HG03066 (cell line): ENCODE data around the gene CARMIL1.

Experiments used
- ATAC-seq: cut with Tn5 transposase; IDR thresholded peaks from one replicate; pipeline ENCODE4 v1.9.1; 2021; ENCODE audit warnings: low read depth; ENCODE audit not compliant: unreplicated experiment

CARMIL1 gene

DNA sequence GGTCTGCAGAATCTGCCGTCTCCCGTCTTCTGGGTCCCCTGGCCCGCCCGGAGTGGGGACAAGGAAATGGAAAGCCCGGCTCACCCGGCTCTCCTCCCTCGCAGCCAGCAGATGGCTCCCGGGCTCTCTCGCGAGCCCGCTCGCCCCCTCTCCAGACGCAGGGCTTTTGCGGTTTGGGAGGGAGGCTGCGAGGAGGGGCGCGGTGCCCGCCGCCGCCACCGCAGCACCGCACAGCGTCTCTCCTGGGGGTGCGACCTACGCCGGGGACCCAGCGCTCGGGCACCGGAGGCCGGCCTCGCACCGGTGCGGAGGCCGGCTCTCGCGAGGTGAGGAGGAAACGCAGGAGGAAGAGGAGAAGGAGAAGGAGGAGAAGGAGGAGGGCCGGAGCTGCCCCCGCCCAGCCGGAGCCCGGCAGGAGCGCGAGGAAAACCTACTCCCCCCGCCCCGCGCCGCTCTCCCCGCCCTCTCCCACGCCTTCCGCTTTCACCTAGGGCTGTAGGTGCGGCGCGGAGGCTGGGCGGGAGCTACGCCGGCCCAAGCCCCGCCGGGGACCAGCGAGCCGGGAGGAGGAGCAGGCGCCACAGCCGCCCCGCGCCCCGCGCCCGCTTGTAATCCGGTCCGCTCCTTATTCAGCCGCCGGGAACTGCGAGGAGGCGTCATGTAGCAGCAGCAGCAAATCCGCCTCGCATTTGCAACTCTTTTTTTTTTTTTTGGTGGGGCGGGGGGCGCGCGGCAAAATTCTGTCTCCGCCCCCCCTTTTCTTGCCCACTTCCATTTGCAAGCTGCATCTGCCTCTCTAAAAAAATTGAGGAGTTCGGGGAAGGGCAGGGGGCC lies at the start of gene CARMIL1:
Gene CARMIL1 (plus strand): TSS at position 461 of the 834 bp plus-strand sequence. CDS start 422 bp downstream, outside the sequence.
- ATAC-seq = peak; percentile 63

DNA sequence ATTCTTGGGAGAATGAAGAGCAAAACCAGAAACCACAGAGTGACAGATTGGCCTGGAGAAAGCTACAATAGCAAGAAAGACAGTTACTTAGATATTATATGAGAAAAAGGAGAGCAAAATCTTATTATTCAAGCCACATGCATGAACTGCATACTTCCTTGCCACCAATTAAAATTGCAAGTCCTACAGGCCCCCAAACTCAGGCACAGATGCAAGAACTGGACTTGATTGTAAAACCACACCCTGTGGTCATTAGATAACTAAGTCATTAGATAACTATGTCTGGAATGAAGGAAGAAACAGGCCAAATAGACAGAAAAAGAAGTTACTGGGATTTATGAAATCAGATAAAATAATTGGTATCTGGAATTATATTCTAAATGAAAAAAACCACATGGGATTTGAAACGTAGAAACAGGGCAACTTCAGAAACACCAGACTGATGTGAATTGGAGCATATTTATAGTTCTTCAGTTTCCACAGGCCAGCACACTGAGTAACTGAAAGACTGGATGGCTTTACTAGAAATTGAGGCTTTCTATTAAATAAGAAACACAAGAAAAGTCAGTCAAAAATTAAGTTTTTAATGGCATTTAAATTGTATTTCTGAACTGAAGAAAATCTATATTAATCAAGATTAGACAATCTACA lies 49.4 kb upstream of the CARMIL1 start:
- ATAC-seq = no peak

DNA sequence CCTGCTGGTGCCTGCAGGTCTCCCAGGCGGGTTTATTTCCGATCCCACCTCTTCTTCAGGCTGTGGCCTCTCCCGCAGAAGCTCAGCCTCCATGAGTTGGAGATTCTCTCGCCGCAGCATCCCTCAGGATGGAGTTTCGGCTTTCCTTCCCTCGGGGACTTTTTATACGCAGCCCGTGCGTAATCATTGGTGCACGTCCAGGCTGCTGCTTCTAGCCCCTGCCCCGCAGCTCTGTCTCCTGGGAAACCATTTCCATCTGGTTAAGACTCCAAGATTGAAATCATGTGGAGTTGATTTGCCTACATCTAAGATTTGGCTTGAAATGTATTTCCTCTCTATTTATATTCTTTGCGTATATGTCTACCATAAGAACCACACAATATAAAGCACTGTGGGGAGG lies 46.7 kb upstream of the CARMIL1 start:
- ATAC-seq = no peak

DNA sequence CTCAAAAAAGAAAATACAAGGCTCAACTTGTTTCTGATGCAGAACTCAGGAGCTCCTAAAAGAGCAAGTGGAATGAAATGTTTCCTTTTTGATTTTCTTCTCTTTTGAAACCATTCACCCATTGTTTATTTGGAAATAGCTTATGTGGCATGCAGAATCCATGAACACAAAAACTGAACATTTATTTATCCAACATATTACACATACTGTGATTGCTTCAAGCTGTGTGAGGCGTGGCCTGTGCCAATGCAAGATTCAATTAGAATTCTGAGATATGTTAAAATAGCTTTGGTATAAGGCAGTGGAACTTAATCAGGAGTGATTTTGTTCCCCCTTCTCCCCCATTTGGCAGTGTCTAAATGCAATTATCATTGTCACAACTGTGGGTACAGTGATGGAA lies 45.9 kb upstream of the CARMIL1 start:
- no peak for ATAC-seq

DNA sequence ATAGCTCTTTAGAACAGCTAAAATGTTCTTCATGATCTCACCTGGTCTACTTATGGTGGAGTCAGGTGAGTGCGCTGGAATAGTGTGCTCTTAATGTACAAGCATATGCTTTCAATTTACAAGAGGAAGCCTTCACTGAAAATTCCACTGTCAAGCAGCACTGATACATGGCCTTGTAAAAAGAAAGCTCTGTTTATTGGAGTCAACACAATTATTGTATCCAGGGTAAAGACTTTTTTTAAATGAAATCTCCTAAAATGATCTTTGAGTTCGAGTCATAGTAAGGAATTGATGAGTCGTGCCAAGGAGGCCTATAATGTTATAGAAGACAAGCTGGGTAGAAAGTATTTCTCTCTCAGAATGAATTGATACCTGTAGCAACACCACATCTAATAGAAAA lies 41.6 kb upstream of the CARMIL1 start:
- no peak for ATAC-seq

DNA sequence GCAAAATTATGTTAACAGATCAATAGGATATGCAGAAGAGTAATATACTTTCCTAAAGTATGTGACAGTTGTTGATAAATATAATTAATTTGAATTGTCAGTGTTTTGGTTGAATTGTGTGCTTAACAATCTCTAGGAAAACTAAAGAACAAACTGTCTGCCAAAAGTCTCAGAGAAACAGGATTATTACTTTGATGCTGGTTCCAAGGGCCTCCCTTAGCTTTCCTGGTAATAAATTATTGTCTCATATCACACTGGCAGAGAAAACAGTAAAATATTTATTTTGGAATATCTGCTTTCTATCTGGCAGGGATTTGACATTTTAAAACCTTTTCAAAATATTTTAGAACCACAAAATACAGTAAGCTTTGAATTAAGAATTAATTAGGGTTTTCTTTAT lies 40.1 kb upstream of the CARMIL1 start:
- ATAC-seq = no peak

DNA sequence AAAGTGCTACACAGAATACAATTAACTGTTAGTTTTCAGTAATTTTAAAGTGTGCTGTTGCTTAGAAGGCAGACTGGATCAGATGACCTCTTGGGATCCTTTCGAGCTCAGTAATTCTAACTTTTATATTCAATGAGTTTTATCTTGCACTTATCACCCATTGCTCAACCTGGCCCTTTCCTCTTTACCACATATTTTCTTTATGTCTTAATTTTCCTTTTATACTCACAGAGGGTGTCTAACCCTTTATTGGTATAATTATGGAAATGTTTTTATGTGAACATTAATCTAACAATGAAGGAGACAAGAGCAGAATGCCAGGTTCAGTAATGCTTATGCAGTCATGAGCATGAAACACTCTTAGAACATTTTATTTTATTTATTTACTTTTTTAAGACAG lies 39.7 kb upstream of the CARMIL1 start:
- no peak for ATAC-seq

DNA sequence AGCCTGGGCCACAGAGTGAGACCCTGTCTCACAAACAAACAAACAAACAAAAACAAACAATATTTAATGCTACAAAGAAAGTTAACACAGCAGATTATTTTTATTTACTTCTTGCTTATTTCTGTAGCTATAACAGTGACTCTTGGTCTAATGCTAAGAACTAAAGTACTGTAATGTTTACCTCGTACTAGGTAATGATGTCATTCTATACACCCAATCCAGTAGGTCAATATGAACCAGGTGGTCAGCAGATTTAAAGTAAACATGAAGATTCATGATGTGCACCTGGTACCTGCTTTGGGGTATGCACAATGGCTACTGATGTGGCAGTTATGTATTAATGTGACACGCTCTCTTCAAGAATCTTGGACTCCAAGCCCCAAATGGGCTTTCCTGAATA lies 36.6 kb upstream of the CARMIL1 start:
- no peak for ATAC-seq

DNA sequence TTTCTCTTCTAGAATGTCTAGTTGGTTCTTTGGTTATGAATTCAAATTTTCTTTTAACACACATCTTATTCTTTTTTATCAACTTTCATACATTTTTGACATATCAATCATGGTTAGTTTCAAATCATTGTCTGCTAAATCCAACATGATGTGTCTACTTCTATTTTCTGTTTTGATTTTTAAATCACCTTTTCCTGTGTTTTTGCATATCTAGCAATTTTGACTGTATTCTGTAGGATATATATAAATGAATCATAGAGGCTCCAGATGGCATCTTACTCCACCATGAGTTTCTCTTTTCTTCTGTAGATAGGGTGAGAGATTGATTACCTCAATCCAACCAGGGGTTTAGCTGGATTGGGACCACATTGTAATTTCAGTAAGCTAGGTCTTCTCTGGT lies 34.3 kb upstream of the CARMIL1 start:
- no peak for ATAC-seq

DNA sequence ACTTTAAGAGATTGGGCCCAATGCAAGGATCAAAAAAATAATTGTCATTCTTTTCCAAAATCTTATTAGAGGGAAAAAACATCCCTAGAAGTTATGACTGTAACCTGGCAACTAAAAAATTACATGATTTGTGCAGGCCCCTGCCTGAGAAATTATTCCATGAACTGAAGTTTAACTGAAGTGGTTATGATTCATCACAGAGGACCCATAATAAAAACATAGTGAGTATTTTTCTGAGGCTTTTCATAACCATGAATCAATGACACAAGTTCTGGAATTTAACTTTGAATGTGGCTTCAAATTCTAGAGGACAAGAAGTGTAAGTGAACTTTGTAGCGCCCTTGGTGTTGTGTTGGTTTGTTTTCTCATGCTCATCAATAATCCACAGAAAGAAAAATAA lies 31.1 kb upstream of the CARMIL1 start:
- no peak for ATAC-seq

DNA sequence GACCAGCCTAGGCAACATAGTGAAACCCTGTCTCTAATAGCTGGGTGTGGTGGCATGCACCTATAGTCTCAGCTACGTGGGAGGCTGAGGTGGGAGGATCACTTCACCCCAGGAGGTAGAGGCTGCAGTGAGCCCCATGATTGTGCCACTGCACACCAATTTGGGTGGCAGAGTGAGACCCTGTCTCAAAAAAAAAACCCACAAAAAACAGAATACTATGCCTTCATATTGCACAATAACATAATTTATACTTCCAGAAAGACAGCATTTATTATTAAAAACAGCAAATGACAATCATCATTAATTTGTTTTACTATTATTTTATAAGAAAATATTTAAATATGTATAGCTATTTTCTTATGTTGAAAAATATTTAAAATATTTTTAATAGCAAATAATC lies 30.0 kb upstream of the CARMIL1 start:
- ATAC-seq = no peak

DNA sequence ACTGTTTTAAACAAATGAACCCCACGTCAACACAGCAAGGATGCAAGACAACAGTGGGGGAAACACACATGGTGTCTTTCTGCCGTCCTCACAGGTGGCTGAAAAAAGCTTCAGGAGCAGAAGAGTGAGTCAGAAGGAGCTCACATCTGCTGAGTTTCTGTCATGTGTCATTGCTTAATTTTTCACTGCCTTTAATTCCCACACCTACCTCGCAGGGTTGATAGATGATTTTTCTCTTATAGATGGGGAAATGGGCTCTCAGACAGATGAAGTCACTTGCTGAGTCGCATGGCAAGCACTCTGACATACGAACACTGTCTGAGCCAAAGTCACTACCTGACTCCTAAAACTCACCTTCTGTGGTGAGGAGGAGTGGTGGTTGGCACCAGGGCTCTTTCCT lies 28.3 kb upstream of the CARMIL1 start:
- ATAC-seq = no peak

DNA sequence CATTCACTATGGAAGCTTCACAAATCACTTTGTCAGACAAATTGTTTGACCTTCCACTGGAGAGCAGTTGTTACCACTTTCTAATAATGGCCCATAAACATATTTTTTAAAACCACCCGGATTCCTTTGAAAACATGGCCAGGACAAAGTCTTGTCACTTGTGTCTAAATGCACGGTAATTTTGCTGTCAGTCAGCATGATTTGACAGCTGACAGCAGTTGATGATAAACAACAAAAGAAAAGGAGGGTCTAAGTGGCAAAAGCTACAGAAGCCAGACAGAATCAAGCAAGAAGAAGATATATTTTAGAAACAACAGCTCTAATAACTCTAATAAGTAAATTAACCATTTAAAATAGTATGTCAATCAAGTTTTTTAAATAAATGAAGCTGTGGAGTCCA lies 27.7 kb upstream of the CARMIL1 start:
- no peak for ATAC-seq

DNA sequence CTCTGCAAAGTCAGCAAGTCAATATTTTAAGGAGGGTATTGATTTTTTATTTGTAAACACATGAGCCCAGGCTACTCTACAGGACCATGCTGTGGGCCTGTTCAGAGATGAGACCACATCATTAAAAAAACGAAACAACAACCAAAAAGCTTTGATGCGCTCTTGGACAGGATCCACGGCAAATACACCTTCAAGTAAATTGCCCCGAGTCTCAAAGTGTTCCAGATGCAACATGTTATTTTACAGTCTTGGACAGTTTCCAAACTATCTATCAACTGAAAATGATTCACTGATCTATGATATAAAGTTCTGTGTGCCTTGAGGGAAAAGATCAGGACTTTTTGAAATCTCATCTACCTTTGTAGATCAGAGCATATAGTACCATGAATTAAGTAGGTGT lies 25.8 kb upstream of the CARMIL1 start:
- ATAC-seq = no peak

DNA sequence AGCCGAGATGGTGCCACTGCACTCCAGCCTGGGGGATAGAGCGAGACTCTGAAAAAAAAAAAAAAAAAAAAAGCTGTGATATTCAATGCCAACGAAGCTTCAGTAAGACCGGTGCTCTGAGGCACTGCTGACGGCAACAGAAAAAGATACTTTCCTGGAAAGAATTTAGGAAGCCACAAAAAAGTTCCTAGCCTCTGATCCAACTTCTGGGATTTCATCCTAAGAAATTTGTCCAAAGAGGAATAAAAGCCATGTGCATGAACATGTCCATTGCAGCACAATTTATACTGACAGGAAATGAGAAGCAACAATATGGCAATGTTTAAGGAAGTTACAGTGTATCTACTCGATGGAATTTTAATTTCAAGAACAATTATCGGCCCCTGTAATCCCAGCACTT lies 24.5 kb upstream of the CARMIL1 start:
- ATAC-seq = no peak

DNA sequence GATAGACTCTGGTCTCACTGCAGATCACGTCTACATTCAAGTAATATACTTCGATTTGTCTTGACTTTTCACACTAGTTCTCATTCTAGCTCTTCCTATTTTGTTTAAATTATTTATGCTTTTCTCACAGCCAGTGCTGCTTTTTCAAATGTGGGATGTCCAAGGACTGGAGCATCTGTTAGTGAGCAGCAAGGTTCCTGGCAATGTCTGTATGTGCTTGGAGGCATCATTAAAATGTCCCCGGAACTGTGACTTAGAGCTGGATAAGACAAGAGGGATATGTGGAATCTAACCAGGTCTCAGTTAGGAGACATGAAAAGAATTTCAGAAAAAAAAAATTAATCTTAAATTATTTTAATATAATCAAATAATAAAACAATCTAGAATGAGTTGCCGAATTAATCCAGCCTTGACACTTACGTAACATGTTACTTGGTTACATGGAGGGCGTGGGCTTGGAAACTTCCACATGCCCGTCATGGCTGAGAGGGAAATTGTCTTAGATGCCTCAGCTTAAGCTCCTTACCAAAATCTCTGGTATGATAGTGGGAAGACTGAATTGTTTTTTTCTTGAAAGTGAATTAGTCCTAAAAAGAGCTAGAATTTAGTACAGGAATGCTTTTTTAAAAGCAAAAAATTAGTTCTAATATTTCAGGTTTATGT lies 21.4 kb upstream of the CARMIL1 start:
- ATAC-seq = no peak

DNA sequence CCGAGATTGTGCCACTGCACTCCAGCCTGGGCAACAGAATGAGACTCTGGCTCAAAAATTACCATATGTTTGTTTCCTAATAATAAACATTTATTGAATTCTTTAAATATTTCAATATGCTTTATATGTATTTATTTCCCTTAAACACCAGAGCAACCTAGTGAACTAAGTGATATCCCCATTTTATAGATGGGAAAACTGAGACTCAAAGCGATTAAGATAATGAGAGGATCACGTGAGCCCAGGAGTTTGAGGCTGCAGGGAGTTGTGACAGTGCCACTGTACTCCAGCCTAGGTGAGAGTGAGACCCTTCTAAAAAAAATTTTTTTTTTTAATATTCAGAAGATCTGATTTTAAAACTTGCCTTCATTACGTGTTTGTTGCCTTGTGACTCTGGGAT lies 19.4 kb upstream of the CARMIL1 start:
- no peak for ATAC-seq

DNA sequence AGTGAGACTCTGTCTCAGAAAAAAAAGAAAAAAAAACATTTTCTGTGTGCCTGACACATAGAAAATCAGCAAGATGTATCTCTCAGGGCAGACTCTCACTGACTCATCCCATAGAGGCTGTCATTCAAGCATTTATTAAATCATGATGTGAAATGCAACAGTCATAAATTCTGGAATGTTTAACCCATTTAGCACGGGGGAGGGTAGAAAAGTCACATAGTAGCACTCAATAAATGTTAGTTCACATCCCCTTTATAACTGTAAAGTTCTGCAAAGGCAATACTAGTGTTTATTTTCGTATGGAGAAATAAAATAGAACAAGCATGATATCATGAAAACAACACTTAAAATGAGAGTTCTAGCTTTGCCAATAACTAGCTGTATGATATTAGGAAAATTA lies 15.5 kb upstream of the CARMIL1 start:
- no peak for ATAC-seq

DNA sequence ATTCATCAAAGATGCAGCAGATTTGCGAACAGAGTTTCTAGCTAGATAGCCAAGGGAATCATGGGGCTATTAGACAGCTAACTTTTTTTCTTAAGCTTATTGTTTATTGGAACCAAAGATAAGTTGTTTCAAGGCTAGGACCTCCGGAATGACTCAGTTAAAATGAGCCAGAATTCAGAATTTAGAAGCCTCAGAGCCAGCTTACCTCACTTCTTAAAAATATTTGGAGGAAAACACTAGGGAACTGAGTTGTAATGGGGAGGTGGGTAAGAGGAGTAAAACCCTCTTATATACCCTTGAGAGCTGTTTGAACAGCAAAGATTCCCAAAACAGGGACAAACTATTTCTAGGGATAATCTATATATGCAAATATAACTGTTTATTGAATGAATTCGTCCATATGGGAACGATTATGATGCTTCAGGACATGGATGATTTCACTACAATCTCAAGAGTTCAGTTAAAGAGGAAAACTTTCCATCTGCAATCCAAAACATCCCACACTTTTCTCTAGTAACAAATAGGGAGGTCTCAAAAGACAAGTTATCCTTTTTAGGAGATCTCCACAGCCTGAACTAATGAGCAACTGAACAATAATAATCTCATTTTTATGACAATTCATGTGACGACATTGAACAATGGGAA lies 12.6 kb upstream of the CARMIL1 start:
- ATAC-seq = no peak

DNA sequence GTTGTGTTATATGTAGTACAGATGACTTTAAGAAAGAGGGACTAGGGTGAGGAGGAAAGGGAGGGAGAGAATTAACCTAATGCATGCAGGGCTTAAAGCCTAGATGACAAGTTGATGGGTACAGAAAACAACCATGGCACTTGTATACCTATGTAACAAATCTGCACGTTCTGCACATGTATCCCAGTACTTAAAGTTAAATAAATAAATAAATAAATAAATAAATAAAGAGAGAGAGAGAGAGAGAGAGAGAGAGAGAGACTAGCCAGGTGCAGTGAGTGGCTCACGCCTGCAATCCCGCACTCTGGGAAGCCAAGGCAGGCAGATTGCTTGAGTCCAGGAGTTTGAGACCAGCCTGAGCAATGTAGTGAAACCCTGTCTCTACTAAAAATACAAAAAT lies 11.5 kb upstream of the CARMIL1 start:
- no peak for ATAC-seq

DNA sequence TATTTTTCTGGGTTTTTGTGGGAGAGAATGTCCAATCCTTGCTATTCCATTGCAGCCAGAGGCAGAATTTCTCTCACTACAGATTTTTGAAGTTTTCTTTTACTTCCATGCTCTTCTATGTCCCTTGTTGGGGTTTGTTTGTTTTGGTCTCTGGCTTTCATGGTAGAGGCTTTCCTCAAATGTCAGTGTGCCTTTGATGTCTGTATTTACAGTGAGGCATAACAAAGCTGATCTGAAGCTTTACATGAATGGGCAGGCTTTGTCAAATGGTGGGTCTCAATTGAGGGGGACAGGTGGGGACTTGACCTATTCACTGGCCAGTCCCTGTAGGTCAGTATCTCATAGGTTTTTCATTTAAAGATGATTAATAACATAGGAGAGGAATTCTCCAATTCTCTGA lies 8.6 kb upstream of the CARMIL1 start:
- ATAC-seq = no peak
